Measurements from ENCODE around the gene NTRK2.

DNA sequence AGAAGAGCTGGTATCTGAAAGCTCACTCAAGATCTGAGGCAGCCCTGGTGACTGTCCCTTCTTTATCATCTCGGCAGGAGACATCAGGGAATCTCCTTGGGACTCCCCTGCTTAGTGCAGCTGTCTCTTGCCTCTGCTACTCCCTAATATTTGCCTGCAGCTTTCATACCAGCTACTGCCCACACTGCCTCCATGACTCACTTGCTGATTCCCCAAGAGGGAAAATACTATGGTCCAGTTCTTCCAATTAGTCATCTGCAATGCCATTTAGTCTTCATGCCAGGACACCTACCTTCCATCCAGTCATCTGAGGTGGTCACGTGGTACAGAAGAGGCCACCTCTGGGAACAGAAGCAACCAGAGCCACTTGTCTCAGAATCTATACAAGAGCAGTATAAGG is 270.8 kb downstream of the NTRK2 start:
- TF ChIP-seq, protein P1, sequence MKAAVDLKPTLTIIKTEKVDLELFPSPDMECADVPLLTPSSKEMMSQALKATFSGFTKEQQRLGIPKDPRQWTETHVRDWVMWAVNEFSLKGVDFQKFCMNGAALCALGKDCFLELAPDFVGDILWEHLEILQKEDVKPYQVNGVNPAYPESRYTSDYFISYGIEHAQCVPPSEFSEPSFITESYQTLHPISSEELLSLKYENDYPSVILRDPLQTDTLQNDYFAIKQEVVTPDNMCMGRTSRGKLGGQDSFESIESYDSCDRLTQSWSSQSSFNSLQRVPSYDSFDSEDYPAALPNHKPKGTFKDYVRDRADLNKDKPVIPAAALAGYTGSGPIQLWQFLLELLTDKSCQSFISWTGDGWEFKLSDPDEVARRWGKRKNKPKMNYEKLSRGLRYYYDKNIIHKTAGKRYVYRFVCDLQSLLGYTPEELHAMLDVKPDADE (IDR thresholded peaks at IDR 0.05): no peak
- TF ChIP-seq, protein P2, sequence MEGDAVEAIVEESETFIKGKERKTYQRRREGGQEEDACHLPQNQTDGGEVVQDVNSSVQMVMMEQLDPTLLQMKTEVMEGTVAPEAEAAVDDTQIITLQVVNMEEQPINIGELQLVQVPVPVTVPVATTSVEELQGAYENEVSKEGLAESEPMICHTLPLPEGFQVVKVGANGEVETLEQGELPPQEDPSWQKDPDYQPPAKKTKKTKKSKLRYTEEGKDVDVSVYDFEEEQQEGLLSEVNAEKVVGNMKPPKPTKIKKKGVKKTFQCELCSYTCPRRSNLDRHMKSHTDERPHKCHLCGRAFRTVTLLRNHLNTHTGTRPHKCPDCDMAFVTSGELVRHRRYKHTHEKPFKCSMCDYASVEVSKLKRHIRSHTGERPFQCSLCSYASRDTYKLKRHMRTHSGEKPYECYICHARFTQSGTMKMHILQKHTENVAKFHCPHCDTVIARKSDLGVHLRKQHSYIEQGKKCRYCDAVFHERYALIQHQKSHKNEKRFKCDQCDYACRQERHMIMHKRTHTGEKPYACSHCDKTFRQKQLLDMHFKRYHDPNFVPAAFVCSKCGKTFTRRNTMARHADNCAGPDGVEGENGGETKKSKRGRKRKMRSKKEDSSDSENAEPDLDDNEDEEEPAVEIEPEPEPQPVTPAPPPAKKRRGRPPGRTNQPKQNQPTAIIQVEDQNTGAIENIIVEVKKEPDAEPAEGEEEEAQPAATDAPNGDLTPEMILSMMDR (conservative IDR thresholded peaks at IDR 0.05; ENCODE audit: low read depth in 2 of 2): no peak
- TF ChIP-seq, protein P3, sequence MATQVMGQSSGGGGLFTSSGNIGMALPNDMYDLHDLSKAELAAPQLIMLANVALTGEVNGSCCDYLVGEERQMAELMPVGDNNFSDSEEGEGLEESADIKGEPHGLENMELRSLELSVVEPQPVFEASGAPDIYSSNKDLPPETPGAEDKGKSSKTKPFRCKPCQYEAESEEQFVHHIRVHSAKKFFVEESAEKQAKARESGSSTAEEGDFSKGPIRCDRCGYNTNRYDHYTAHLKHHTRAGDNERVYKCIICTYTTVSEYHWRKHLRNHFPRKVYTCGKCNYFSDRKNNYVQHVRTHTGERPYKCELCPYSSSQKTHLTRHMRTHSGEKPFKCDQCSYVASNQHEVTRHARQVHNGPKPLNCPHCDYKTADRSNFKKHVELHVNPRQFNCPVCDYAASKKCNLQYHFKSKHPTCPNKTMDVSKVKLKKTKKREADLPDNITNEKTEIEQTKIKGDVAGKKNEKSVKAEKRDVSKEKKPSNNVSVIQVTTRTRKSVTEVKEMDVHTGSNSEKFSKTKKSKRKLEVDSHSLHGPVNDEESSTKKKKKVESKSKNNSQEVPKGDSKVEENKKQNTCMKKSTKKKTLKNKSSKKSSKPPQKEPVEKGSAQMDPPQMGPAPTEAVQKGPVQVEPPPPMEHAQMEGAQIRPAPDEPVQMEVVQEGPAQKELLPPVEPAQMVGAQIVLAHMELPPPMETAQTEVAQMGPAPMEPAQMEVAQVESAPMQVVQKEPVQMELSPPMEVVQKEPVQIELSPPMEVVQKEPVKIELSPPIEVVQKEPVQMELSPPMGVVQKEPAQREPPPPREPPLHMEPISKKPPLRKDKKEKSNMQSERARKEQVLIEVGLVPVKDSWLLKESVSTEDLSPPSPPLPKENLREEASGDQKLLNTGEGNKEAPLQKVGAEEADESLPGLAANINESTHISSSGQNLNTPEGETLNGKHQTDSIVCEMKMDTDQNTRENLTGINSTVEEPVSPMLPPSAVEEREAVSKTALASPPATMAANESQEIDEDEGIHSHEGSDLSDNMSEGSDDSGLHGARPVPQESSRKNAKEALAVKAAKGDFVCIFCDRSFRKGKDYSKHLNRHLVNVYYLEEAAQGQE (IDR thresholded peaks at IDR 0.05; ENCODE audit: unreplicated experiment): no peak
- TF ChIP-seq EZH2 (IDR thresholded peaks at IDR 0.05; ENCODE audit: low read depth, unreplicated experiment) (no peak), POLR2AphosphoS5 (IDR thresholded peaks at IDR 0.05; ENCODE audit: low read depth) (no peak), EZH2phosphoT487 (IDR thresholded peaks at IDR 0.05; ENCODE audit: unreplicated experiment) (no peak)

Measured in GM23338 (cell line).